Neural cell (in vitro differentiated cells): ENCODE measurements around the gene C1GALT1. TPM values are rescaled to one million over a fixed set of nuclear protein-coding genes. Genes with fewer than 3 reads are reported as not detected.
"Not testable (repeated sequence)": the region's sequence is repeated elsewhere in the genome, so short reads cannot be mapped to it uniquely, and the experiment has no call there.

Experiments
- H2AFZ ChIP-seq: fragments of 200-600, 300-800 bp; sonication (generic), shearing (Covaris generic); 2 replicates; pipeline ENCODE4 v1.6.0; 2014; ENCODE audit warnings: low read depth, mild to moderate bottlenecking, antibody characterized with exemption, low read length, moderate library complexity
- H3F3A ChIP-seq: fragments of 200-600 bp; shearing (Covaris generic); 2 replicates; pipeline ENCODE4 v1.6.1; 2016; ENCODE audit warnings: mild to moderate bottlenecking, moderate library complexity, mixed read lengths, antibody characterized with exemption, low read length; ENCODE audit not compliant: insufficient read depth, poor library complexity, severe bottlenecking
- H3K27ac ChIP-seq: fragments of 200-600, 300-800 bp; sonication (generic), shearing (Covaris generic); 2 replicates; pipeline ENCODE4 v1.5.1; 2014; ENCODE audit warnings: mild to moderate bottlenecking, low read length, moderate library complexity
- H3K27me3 ChIP-seq: fragments of 300-800, 200-600 bp; sonication (generic), shearing (Covaris generic); 2 replicates; pipeline ENCODE4 v1.6.0; 2014; ENCODE audit warnings: mild to moderate bottlenecking, low read depth, low read length, moderate library complexity; ENCODE audit not compliant: insufficient read depth
- H3K36me3 ChIP-seq: fragments of 300-800, 200-600 bp; sonication (generic), shearing (Covaris generic); 2 replicates; pipeline ENCODE4 v1.5.1; 2014; ENCODE audit warnings: mild to moderate bottlenecking, antibody characterized with exemption, low read length, moderate library complexity; ENCODE audit not compliant: insufficient read depth
- H3K4me2 ChIP-seq: fragments of 300-800, 200-600 bp; sonication (generic), shearing (Covaris generic); 2 replicates; pipeline ENCODE4 v1.6.0; 2014; ENCODE audit warnings: mild to moderate bottlenecking, low read length
- H3K4me3 ChIP-seq: fragments of 300-800, 200-600 bp; sonication (generic), shearing (Covaris generic); 2 replicates; pipeline ENCODE4 v1.5.1; 2014; ENCODE audit warnings: mild to moderate bottlenecking, low read length, moderate library complexity
- H3K79me2 ChIP-seq: fragments of 200-600 bp; shearing (Covaris generic); replicated peaks from 2 replicates; pipeline ENCODE4 v1.6.0; 2014; ENCODE audit warnings: mild to moderate bottlenecking, low read length, moderate library complexity; ENCODE audit not compliant: insufficient read depth
- H3K9ac ChIP-seq: fragments of 300-800, 200-600 bp; sonication (generic), shearing (Covaris generic); 2 replicates; pipeline ENCODE4 v1.6.1; 2016; ENCODE audit warnings: mild to moderate bottlenecking, low read length, mixed read lengths
- H3K9me2 ChIP-seq: fragments of 200-600 bp; shearing (Covaris generic); 2 replicates; pipeline ENCODE4 v1.6.1; 2016; ENCODE audit warnings: mild to moderate bottlenecking, low read length, mixed read lengths; ENCODE audit not compliant: insufficient read depth
- H3K9me3 ChIP-seq: fragments of 200-600, 300-800 bp; sonication (generic), shearing (Covaris generic); 2 replicates; pipeline ENCODE4 v1.6.1; 2016; ENCODE audit warnings: mild to moderate bottlenecking, mixed run types, low read length, moderate library complexity, mixed read lengths
- H4K20me1 ChIP-seq: fragments of 200-600 bp; shearing (Covaris generic); 2 replicates; pipeline ENCODE4 v1.6.1; 2016; ENCODE audit warnings: mild to moderate bottlenecking, mixed run types; ENCODE audit not compliant: insufficient read depth
- EP300 ChIP-seq: fragments of 450-650 bp; conservative IDR thresholded peaks from 2 replicates; pipeline ENCODE4 v1.6.1; 2014; ENCODE audit warnings: antibody characterized with exemption, mild to moderate bottlenecking, moderate library complexity; ENCODE audit not compliant: poor library complexity, severe bottlenecking
- EZH2 ChIP-seq: fragments of 200-600, 300-800 bp; shearing (Covaris generic), sonication (generic); IDR thresholded peaks from 2 replicates; pipeline ENCODE4 v1.6.1; 2014; ENCODE audit warnings: antibody characterized with exemption, low read length, borderline replicate concordance, mild to moderate bottlenecking; ENCODE audit not compliant: insufficient read depth, poor library complexity, severe bottlenecking
- MXI1 ChIP-seq: fragments of 450-650 bp; conservative IDR thresholded peaks from 2 replicates; pipeline ENCODE4 v1.6.1; 2014; ENCODE audit warnings: antibody characterized with exemption, mild to moderate bottlenecking; ENCODE audit not compliant: poor library complexity, severe bottlenecking
- POLR2AphosphoS5 ChIP-seq: IDR thresholded peaks from 2 replicates; pipeline ENCODE4 v1.6.1; 2012
- RAD21 ChIP-seq: fragments of 450-650 bp; conservative IDR thresholded peaks from 2 replicates; pipeline ENCODE4 v1.6.1; 2014; ENCODE audit warnings: antibody characterized with exemption, mild to moderate bottlenecking, moderate library complexity
- SMC3 ChIP-seq: fragments of 450-650 bp; conservative IDR thresholded peaks from 2 replicates; pipeline ENCODE4 v1.6.1; 2014; ENCODE audit warnings: antibody characterized with exemption, mild to moderate bottlenecking, moderate library complexity; ENCODE audit not compliant: poor library complexity
- TAF1 ChIP-seq: IDR thresholded peaks from 2 replicates; pipeline ENCODE4 v1.6.1; 2012; ENCODE audit warnings: low read depth
- polyA plus RNA-seq: library from polyadenylated mRNA; depleted of rRNA; stranded (reverse); fragments of >200 nt; gene quantifications from 2 replicates; pipeline ENCODE4 v1.2.3, GENCODE V29; 2014
- TF ChIP-seq, protein P1 (sequence below): fragments of 450-650 bp; IDR thresholded peaks from 2 replicates; pipeline ENCODE4 v1.5.1; 2014; ENCODE audit warnings: antibody characterized with exemption, mild to moderate bottlenecking, moderate library complexity; ENCODE audit not compliant: poor library complexity, severe bottlenecking
- TF ChIP-seq, protein P2 (sequence below): IDR thresholded peaks from 2 replicates; pipeline ENCODE4 v1.6.1; 2012; ENCODE audit warnings: borderline replicate concordance

The C1GALT1 gene
- polyA plus RNA-seq, 1 donor from 2014 or later = 25.0 TPM

DNA sequence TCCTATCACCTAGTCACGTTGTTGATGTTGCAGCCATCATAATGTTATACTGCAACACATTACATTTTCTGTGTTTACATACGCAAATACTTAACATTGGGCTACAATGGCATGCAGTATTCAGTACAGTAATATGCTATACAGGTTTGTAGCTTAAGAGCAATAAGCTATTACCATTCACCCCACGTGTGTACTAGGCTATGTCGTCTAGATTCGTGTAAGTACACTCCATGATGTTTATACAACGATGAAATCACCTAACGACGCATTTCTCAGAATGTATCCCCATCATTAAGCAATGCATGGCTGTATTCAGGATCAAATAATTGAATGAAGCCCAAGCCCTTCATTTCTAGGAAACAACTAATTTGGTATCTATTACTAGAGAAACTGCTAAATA, 43.4 kb upstream of the C1GALT1 start:
- no peaks in the 10 kb centered on the region for H3K27me3 ChIP-seq
- no peak overlapping the region for H3K27ac ChIP-seq
- H4K20me1 ChIP-seq = no peaks in the 10 kb centered on the region
- H3K36me3 ChIP-seq = no peaks in the 10 kb centered on the region
- H3K9ac ChIP-seq = no peak overlapping the region
- no peak overlapping the region for H2AFZ ChIP-seq
- H3K4me2 ChIP-seq = no peak overlapping the region
- H3K9me3 ChIP-seq = no peaks in the 10 kb centered on the region
- TF ChIP-seq TAF1 (no peak), EZH2 (no peak), RAD21 (no peak), SMC3 (no peak), MXI1 (no peak), EP300 (no peak), POLR2AphosphoS5 (no peak)
- TF ChIP-seq, protein P1, sequence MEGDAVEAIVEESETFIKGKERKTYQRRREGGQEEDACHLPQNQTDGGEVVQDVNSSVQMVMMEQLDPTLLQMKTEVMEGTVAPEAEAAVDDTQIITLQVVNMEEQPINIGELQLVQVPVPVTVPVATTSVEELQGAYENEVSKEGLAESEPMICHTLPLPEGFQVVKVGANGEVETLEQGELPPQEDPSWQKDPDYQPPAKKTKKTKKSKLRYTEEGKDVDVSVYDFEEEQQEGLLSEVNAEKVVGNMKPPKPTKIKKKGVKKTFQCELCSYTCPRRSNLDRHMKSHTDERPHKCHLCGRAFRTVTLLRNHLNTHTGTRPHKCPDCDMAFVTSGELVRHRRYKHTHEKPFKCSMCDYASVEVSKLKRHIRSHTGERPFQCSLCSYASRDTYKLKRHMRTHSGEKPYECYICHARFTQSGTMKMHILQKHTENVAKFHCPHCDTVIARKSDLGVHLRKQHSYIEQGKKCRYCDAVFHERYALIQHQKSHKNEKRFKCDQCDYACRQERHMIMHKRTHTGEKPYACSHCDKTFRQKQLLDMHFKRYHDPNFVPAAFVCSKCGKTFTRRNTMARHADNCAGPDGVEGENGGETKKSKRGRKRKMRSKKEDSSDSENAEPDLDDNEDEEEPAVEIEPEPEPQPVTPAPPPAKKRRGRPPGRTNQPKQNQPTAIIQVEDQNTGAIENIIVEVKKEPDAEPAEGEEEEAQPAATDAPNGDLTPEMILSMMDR = no peak
- TF ChIP-seq, protein P2, sequence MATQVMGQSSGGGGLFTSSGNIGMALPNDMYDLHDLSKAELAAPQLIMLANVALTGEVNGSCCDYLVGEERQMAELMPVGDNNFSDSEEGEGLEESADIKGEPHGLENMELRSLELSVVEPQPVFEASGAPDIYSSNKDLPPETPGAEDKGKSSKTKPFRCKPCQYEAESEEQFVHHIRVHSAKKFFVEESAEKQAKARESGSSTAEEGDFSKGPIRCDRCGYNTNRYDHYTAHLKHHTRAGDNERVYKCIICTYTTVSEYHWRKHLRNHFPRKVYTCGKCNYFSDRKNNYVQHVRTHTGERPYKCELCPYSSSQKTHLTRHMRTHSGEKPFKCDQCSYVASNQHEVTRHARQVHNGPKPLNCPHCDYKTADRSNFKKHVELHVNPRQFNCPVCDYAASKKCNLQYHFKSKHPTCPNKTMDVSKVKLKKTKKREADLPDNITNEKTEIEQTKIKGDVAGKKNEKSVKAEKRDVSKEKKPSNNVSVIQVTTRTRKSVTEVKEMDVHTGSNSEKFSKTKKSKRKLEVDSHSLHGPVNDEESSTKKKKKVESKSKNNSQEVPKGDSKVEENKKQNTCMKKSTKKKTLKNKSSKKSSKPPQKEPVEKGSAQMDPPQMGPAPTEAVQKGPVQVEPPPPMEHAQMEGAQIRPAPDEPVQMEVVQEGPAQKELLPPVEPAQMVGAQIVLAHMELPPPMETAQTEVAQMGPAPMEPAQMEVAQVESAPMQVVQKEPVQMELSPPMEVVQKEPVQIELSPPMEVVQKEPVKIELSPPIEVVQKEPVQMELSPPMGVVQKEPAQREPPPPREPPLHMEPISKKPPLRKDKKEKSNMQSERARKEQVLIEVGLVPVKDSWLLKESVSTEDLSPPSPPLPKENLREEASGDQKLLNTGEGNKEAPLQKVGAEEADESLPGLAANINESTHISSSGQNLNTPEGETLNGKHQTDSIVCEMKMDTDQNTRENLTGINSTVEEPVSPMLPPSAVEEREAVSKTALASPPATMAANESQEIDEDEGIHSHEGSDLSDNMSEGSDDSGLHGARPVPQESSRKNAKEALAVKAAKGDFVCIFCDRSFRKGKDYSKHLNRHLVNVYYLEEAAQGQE = no peak
- no peaks in the 10 kb centered on the region for H3K79me2 ChIP-seq
- H3F3A ChIP-seq = no peaks in the 10 kb centered on the region
- no peaks in the 10 kb centered on the region for H3K9me2 ChIP-seq
- no peak overlapping the region for H3K4me3 ChIP-seq

DNA sequence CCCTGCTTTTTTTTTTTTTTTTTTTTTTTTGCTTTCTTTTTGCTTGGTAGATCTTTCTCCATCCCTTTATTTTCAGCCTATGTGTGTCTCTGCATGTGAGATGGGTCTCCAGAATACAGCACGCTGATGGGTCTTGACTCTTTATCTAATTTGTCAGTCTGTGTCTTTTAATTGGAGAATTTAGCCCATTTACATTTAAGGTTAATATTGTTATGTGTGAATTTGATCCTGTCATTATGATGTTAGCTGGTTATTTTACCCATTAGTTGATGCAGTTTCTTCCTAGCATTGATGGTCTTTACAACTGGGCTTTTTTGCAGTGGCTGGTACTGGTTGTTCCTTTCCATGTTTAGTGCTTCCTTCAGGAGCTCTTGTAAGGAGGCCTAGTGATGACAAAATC, 38.9 kb upstream of the C1GALT1 start:
- H3K4me3 ChIP-seq, H3K79me2 ChIP-seq, H4K20me1 ChIP-seq, H3K9ac ChIP-seq, H3K9me3 ChIP-seq, H3K27me3 ChIP-seq, H3K4me2 ChIP-seq, H2AFZ ChIP-seq, H3F3A ChIP-seq, H3K9me2 ChIP-seq, H3K36me3 ChIP-seq, H3K27ac ChIP-seq: not testable (repeated sequence)

DNA sequence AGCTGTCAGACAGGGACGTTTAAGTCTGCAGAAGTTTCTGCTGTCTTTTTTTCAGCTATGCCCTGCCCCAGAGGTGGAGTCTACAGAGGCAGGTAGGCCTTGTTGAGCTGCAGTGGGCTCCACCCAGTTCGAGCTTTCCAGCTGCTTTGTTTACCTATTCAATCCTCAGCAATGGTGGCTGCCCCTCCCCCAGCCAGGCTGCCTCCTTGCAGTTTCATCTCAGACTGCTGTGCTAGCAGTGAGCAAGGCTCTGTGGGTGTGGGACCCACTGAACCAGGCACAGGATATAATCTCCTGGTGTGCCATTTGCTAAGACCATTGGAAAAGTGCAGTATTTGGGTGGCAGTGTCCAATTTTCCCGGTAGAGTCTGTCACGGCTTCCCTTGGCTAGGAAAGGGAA, 37.2 kb upstream of the C1GALT1 start:
- not testable (repeated sequence) for H3F3A ChIP-seq, H3K4me2 ChIP-seq, H4K20me1 ChIP-seq, H3K4me3 ChIP-seq, H3K27ac ChIP-seq, H3K9me3 ChIP-seq, H3K79me2 ChIP-seq, H3K36me3 ChIP-seq, H3K9ac ChIP-seq, H3K9me2 ChIP-seq, H3K27me3 ChIP-seq, H2AFZ ChIP-seq
